Mesendoderm (in vitro differentiated cells): ENCODE results near the gene KCND3.

ENCODE experiments used
- DNase-seq: peaks from one replicate; pipeline ENCODE4 v3.0.0; 2013
- H2AK5ac ChIP-seq: 2 replicates; pipeline ENCODE4 v1.6.1; 2013; ENCODE audit warnings: low read length, inconsistent platforms
- H2BK120ac ChIP-seq: 2 replicates; pipeline ENCODE4 v1.6.1; 2013; ENCODE audit warnings: low read depth, mild to moderate bottlenecking, low read length, moderate library complexity, mixed read lengths
- H2BK15ac ChIP-seq: replicated peaks from 2 replicates; pipeline ENCODE4 v1.6.1; 2013; ENCODE audit warnings: low read depth, mild to moderate bottlenecking, moderate library complexity
- H2BK5ac ChIP-seq: 2 replicates; pipeline ENCODE4 v1.6.1; 2013; ENCODE audit warnings: low read length, inconsistent platforms
- H3K18ac ChIP-seq: 2 replicates; pipeline ENCODE4 v1.6.1; 2013; ENCODE audit warnings: mild to moderate bottlenecking, low read length, mixed read lengths
- H3K23ac ChIP-seq: one replicate; pipeline ENCODE4 v1.6.1; 2013; ENCODE audit warnings: low read length
- H3K27ac ChIP-seq: 2 replicates; pipeline ENCODE4 v1.5.1; 2013; ENCODE audit warnings: low read depth, mild to moderate bottlenecking, inconsistent platforms, low read length, moderate library complexity
- H3K27me3 ChIP-seq: 2 replicates; pipeline ENCODE4 v1.6.1; 2013; ENCODE audit warnings: low read length, control low read depth, mild to moderate bottlenecking, inconsistent platforms; ENCODE audit not compliant: insufficient read depth, poor library complexity
- H3K36me3 ChIP-seq: 2 replicates; pipeline ENCODE4 v1.6.1; 2013; ENCODE audit warnings: low read length, inconsistent platforms; ENCODE audit not compliant: control insufficient read depth, insufficient read depth
- H3K4ac ChIP-seq: one replicate; pipeline ENCODE4 v1.6.1; 2013; ENCODE audit warnings: low read depth, mild to moderate bottlenecking, low read length, moderate library complexity
- H3K4me1 ChIP-seq: 2 replicates; pipeline ENCODE4 v1.6.1; 2013; ENCODE audit warnings: low read depth, low read length, inconsistent platforms; ENCODE audit not compliant: control insufficient read depth
- H3K4me2 ChIP-seq: 2 replicates; pipeline ENCODE4 v1.6.1; 2013; ENCODE audit warnings: low read length
- H3K4me3 ChIP-seq: 2 replicates; pipeline ENCODE4 v1.5.1; 2013; ENCODE audit warnings: mild to moderate bottlenecking, low read length
- H3K56ac ChIP-seq: one replicate; pipeline ENCODE4 v1.6.1; 2013; ENCODE audit warnings: low read length
- H3K79me1 ChIP-seq: 2 replicates; pipeline ENCODE4 v1.6.1; 2013; ENCODE audit warnings: low read length, inconsistent platforms
- H3K79me2 ChIP-seq: 2 replicates; pipeline ENCODE4 v1.6.1; 2013; ENCODE audit warnings: mild to moderate bottlenecking, low read length; ENCODE audit not compliant: control insufficient read depth, insufficient read depth
- H3K9ac ChIP-seq: 2 replicates; pipeline ENCODE4 v1.6.1; 2013; ENCODE audit warnings: low read length, inconsistent platforms
- H4K5ac ChIP-seq: one replicate; pipeline ENCODE4 v1.6.1; 2013; ENCODE audit warnings: low read length
- H4K8ac ChIP-seq: one replicate; pipeline ENCODE4 v1.6.1; 2013; ENCODE audit warnings: low read depth, mild to moderate bottlenecking, control low read depth, low read length, moderate library complexity
- WGBS: extraction: QIAGEN DNeasy Blood & Tissue Kit; methylation state at CpG from one replicate; pipeline ENCODE4 v1.1.7; 2013; ENCODE audit warnings: low lambda C conversion rate, missing lambda C conversion rate; ENCODE audit not compliant: insufficient coverage; ENCODE audit errors: extremely low coverage; 5-methylcytosine and 5-hydroxymethylcytosine counted together

KCND3 gene

DNA sequence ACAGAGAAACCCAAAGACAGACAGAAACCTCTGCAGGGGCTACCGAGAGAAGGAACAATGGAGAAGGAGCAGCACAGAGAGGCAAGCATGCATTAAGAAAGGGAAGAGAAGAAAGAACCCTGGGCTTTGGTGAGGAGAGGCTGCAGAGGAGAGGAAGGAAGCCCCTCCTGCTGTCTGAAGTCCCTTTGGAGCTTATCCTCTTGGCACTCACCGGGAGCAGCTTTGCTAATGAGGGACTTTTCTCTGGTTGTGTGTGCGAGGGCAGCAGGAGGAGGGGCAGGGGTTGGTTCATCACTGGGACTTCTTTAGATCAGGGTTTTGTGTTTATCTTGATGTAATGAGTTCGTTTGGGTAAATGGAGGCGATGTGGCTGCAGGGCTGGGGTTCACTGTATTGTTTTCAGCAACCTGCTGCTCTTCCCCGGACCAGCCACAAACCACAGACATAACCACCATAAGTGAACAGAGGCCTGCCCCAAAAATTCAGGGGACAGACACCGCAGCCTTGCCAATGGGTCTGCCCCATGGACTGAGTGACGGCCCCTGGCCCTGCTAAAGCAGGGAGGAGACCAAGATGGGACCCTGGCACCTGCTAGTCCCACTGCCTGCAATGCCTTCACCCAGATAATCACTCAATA lies 100.6 kb downstream of the KCND3 start:
- no peaks in the 10 kb centered on the region for H3K79me2 ChIP-seq
- no CpG with 5 or more reads among the region's 8 CpGs for WGBS
- no peak overlapping the region for H3K56ac ChIP-seq
- H3K4me3 ChIP-seq = no peak overlapping the region
- H3K9ac ChIP-seq = no peak overlapping the region
- no peaks in the 10 kb centered on the region for H3K79me1 ChIP-seq
- H3K18ac ChIP-seq = no peak overlapping the region
- H2BK5ac ChIP-seq = no peak overlapping the region
- H2BK120ac ChIP-seq = no peak overlapping the region
- no peak overlapping the region for H3K4me2 ChIP-seq
- H3K36me3 ChIP-seq = no peaks in the 10 kb centered on the region
- H2AK5ac ChIP-seq = no peak overlapping the region
- H3K23ac ChIP-seq = no peak overlapping the region
- H2BK15ac ChIP-seq = no peak overlapping the region
- H3K27ac ChIP-seq = no peak overlapping the region
- H4K5ac ChIP-seq = no peak overlapping the region
- no peak for DNase-seq
- no peak overlapping the region for H4K8ac ChIP-seq
- no peaks in the 10 kb centered on the region for H3K4me1 ChIP-seq
- H3K27me3 ChIP-seq = no peaks in the 10 kb centered on the region
- H3K4ac ChIP-seq = no peak overlapping the region

DNA sequence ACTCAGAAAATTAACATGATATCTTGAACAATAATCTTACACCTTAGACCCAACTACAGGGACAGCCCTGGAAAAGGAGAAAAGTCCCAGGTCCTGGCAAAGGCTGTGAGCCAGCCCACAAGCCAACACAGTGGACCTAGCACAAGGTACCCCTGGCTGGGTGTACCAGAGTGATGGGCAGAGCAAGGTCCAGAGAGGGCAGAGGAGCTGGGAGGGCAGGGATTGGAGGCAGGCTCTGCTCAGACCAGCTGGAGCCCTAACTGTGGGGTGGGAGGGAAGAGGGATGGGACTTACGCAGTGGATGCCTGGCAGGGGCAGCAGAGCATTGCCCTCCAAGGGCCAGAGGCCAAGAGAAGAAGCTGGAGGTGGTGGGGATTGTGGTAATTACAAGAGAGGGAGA lies 101.6 kb downstream of the KCND3 start:
- no CpG with 5 or more reads among the region's 1 CpG for WGBS

GRCh38 chr1:111887385-111887784 lies 102.1 kb downstream of the KCND3 start:
- Histone ChIP-seq H2BK15ac (no peak overlapping the region), H2AK5ac (no peak overlapping the region), H4K5ac (no peak overlapping the region), H3K18ac (no peak overlapping the region), H3K9ac (no peak overlapping the region), H3K4ac (no peak overlapping the region), H3K79me1 (no peaks in the 10 kb centered on the region), H3K27me3 (no peaks in the 10 kb centered on the region), H3K56ac (no peak overlapping the region), H3K27ac (no peak overlapping the region), H4K8ac (no peak overlapping the region), H3K4me2 (no peak overlapping the region), H3K36me3 (no peaks in the 10 kb centered on the region), H3K4me1 (no peaks in the 10 kb centered on the region), H3K4me3 (no peak overlapping the region), H2BK5ac (no peak overlapping the region), H2BK120ac (no peak overlapping the region), H3K79me2 (no peaks in the 10 kb centered on the region), H3K23ac (no peak overlapping the region)
- WGBS = no CpG with 5 or more reads among the region's 3 CpGs
- no peak for DNase-seq

More for the DNA sequence above, 101.6 kb downstream of the KCND3 start:
- Histone ChIP-seq H4K5ac (no peak overlapping the region), H3K18ac (no peak overlapping the region), H3K27me3 (no peaks in the 10 kb centered on the region), H3K23ac (peak overlapping the region; percentile 66), H2AK5ac (no peak overlapping the region), H3K79me2 (no peaks in the 10 kb centered on the region), H3K36me3 (no peaks in the 10 kb centered on the region), H3K4me2 (no peak overlapping the region), H3K56ac (no peak overlapping the region), H4K8ac (no peak overlapping the region), H3K4ac (no peak overlapping the region), H2BK5ac (no peak overlapping the region), H2BK15ac (no peak overlapping the region), H3K4me3 (no peak overlapping the region), H3K79me1 (no peaks in the 10 kb centered on the region), H2BK120ac (no peak overlapping the region), H3K9ac (no peak overlapping the region), H3K27ac (no peak overlapping the region), H3K4me1 (no peaks in the 10 kb centered on the region)
- DNase-seq = no peak

- no peaks in the 10 kb centered on the region for H3K36me3 ChIP-seq
- no peak overlapping the region for H3K4me2 ChIP-seq
- H3K4me1 ChIP-seq = no peaks in the 10 kb centered on the region
- no peak overlapping the region for H3K4ac ChIP-seq
- H3K27ac ChIP-seq = no peak overlapping the region
- no CpG with 5 or more reads among the region's 2 CpGs for WGBS
- H2AK5ac ChIP-seq = no peak overlapping the region
- H3K56ac ChIP-seq = no peak overlapping the region
- no peak overlapping the region for H3K4me3 ChIP-seq
- H3K79me2 ChIP-seq = no peaks in the 10 kb centered on the region
- no peak for DNase-seq
- H4K8ac ChIP-seq = no peak overlapping the region
- H3K79me1 ChIP-seq = no peaks in the 10 kb centered on the region
- H2BK120ac ChIP-seq = no peak overlapping the region
- no peak overlapping the region for H2BK15ac ChIP-seq
- H3K27me3 ChIP-seq = no peaks in the 10 kb centered on the region
- H3K23ac ChIP-seq = no peak overlapping the region
- no peak overlapping the region for H3K18ac ChIP-seq
- H3K9ac ChIP-seq = no peak overlapping the region
- no peak overlapping the region for H2BK5ac ChIP-seq
- no peak overlapping the region for H4K5ac ChIP-seq
These were observed 102.7 kb downstream of the KCND3 start for GRCh38 chr1:111886741-111887140.

GRCh38 chr1:111884772-111885443 lies 104.6 kb downstream of the KCND3 start:
- no peak overlapping the region for H3K4me3 ChIP-seq
- no peak for DNase-seq
- no CpG with 5 or more reads among the region's 8 CpGs for WGBS
- H3K18ac ChIP-seq = no peak overlapping the region
- no peaks in the 10 kb centered on the region for H3K36me3 ChIP-seq
- H4K5ac ChIP-seq = no peak overlapping the region
- H3K4me2 ChIP-seq = no peak overlapping the region
- H3K23ac ChIP-seq = no peak overlapping the region
- H3K9ac ChIP-seq = no peak overlapping the region
- H2BK5ac ChIP-seq = no peak overlapping the region
- H4K8ac ChIP-seq = no peak overlapping the region
- H3K56ac ChIP-seq = no peak overlapping the region
- no peak overlapping the region for H3K4ac ChIP-seq
- H3K79me1 ChIP-seq = no peaks in the 10 kb centered on the region
- H2AK5ac ChIP-seq = no peak overlapping the region
- no peak overlapping the region for H2BK120ac ChIP-seq
- H3K79me2 ChIP-seq = no peaks in the 10 kb centered on the region
- H3K27me3 ChIP-seq = no peaks in the 10 kb centered on the region
- no peaks in the 10 kb centered on the region for H3K4me1 ChIP-seq
- H3K27ac ChIP-seq = no peak overlapping the region
- H2BK15ac ChIP-seq = no peak overlapping the region
